ENCODE results near the gene NTN3. TPM values are rescaled to one million over a fixed set of nuclear protein-coding genes. Genes with fewer than 3 reads are reported as not detected.

NTN3 gene
- total and polyA plus RNA-seq, 2 of the 4 experiments (the other 2 are of a cell fraction), result 0.18 to 0.38 TPM

DNA sequence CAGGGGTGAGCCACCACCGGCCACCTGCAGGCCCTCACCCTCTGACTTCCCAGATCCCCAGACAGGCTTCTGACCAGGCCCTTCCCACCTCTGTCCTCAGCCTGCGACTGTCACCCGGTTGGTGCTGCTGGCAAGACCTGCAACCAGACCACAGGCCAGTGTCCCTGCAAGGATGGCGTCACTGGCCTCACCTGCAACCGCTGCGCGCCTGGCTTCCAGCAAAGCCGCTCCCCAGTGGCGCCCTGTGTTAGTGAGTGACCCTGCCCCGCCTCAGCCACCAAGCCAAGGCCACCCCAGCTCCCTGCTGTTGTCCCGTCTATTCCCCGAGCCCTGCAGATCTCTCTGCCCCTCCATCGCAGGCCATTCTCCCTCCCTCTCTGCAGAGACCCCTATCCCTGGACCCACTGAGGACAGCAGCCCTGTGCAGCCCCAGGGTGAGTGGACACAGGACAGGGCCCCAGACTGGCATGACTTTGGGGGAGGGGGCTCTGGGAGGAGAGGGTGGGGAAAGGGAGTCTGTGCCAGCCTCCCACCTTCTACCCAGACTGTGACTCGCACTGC lies 1.9 kb downstream of the NTN3 start:
- H3K9ac ChIP-seq (ENCODE audit: low read depth, low read length), result no peak overlapping the region
- POLR2A ChIA-PET (ENCODE audit: unreplicated experiment), result no interaction called here
- WGBS, 2 experiments (ENCODE audit: extremely low coverage in 2 of 2, insufficient read length in 1 of 2), result 88% methylated on average over 4 of the region's 14 CpGs; no CpG with 5 or more reads in 1 of the 2 experiments
- no peaks in the 10 kb centered on the region for H3K9me3 ChIP-seq (ENCODE audit: control insufficient read depth, insufficient read depth, low read length)
- no peak overlapping the region for H2BK120ac ChIP-seq (ENCODE audit: low read depth, low read length)
- H3K18ac ChIP-seq (ENCODE audit: low read depth, low read length), result no peak overlapping the region
- peaks cover 21% of the 10 kb centered on the region for H4K20me1 ChIP-seq (ENCODE audit: insufficient read depth, low read length)
- H3K56ac ChIP-seq (ENCODE audit: extremely low read depth, insufficient read depth, low read length), result no peak overlapping the region
- H3K36me3 ChIP-seq (ENCODE audit: control insufficient read depth, insufficient read depth, low read length), result no peaks in the 10 kb centered on the region
- H3K4me3 ChIP-seq (ENCODE audit: insufficient read depth, low read depth, low read length), result no peak overlapping the region
- H3K14ac ChIP-seq (replicated peaks; ENCODE audit: low read depth, low read length), result no peak overlapping the region
- no peak overlapping the region for H2BK20ac ChIP-seq (ENCODE audit: low read depth, low read length)
- BruUV-seq (replicated peaks), result no TSS peak
- CTCF ChIA-PET, result no interaction called here
- H3K4me2 ChIP-seq (ENCODE audit: low read depth, low read length), result peak overlapping the region; percentile 68; the same call in 1 of the 2 replicates
- H4K5ac ChIP-seq (ENCODE audit: low read depth, low read length), result no peak overlapping the region
- TF ChIP-seq RFX5 (IDR thresholded peaks at IDR 0.05; ENCODE audit: low read depth, low read length) (no peak), POLR2A (IDR thresholded peaks at IDR 0.05; ENCODE audit: low read depth, low read length) (no peak), RAD21 (IDR thresholded peaks at IDR 0.05; ENCODE audit: low read length) (no peak), MAZ (IDR thresholded peaks at IDR 0.05; ENCODE audit: borderline replicate concordance, low read depth, low read length) (no peak), CEBPB (IDR thresholded peaks at IDR 0.05; ENCODE audit: low read depth, low read length) (no peak), SMC3 (IDR thresholded peaks at IDR 0.05; ENCODE audit: low read depth, low read length) (no peak), NFE2L2 (IDR thresholded peaks at IDR 0.05; ENCODE audit: low read depth, low read length) (no peak), MXI1 (IDR thresholded peaks at IDR 0.05; ENCODE audit: borderline replicate concordance, low read depth, low read length) (no peak), FOS (IDR thresholded peaks at IDR 0.05; ENCODE audit: low read depth, low read length) (no peak), CHD1 (IDR thresholded peaks at IDR 0.05; ENCODE audit: low read depth, low read length) (no peak), MAFK (IDR thresholded peaks at IDR 0.05; ENCODE audit: low read depth, low read length) (no peak), BHLHE40 (IDR thresholded peaks at IDR 0.05; ENCODE audit: low read depth, low read length) (no peak), RCOR1 (IDR thresholded peaks at IDR 0.05; ENCODE audit: insufficient replicate concordance, low read length) (no peak)
- TF ChIP-seq, protein P1, sequence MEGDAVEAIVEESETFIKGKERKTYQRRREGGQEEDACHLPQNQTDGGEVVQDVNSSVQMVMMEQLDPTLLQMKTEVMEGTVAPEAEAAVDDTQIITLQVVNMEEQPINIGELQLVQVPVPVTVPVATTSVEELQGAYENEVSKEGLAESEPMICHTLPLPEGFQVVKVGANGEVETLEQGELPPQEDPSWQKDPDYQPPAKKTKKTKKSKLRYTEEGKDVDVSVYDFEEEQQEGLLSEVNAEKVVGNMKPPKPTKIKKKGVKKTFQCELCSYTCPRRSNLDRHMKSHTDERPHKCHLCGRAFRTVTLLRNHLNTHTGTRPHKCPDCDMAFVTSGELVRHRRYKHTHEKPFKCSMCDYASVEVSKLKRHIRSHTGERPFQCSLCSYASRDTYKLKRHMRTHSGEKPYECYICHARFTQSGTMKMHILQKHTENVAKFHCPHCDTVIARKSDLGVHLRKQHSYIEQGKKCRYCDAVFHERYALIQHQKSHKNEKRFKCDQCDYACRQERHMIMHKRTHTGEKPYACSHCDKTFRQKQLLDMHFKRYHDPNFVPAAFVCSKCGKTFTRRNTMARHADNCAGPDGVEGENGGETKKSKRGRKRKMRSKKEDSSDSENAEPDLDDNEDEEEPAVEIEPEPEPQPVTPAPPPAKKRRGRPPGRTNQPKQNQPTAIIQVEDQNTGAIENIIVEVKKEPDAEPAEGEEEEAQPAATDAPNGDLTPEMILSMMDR (conservative IDR thresholded peaks at IDR 0.05; ENCODE audit: low read depth, low read length), result no peak
- TF ChIP-seq, protein P2, sequence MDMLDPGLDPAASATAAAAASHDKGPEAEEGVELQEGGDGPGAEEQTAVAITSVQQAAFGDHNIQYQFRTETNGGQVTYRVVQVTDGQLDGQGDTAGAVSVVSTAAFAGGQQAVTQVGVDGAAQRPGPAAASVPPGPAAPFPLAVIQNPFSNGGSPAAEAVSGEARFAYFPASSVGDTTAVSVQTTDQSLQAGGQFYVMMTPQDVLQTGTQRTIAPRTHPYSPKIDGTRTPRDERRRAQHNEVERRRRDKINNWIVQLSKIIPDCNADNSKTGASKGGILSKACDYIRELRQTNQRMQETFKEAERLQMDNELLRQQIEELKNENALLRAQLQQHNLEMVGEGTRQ (IDR thresholded peaks at IDR 0.05; ENCODE audit: low read depth, low read length), result no peak
- TF ChIP-seq, protein P3, sequence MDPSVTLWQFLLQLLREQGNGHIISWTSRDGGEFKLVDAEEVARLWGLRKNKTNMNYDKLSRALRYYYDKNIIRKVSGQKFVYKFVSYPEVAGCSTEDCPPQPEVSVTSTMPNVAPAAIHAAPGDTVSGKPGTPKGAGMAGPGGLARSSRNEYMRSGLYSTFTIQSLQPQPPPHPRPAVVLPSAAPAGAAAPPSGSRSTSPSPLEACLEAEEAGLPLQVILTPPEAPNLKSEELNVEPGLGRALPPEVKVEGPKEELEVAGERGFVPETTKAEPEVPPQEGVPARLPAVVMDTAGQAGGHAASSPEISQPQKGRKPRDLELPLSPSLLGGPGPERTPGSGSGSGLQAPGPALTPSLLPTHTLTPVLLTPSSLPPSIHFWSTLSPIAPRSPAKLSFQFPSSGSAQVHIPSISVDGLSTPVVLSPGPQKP (IDR thresholded peaks at IDR 0.05; ENCODE audit: borderline replicate concordance, low read depth, low read length), result no peak
- peak overlapping the region; percentile 33 for H2AFZ ChIP-seq (replicated peaks; ENCODE audit: low read length, poor library complexity)
- intact Hi-C loops (cut with micrococcal nuclease), result no loop called here
- peak overlapping the region; percentile 17 for H2AK9ac ChIP-seq (replicated peaks; ENCODE audit: low read depth, low read length, poor library complexity)
- dilution Hi-C loops (cut with HindIII; ENCODE audit: low sequenced_read_pairs, unreplicated experiment), result no loop called here
- no peak overlapping the region for H4K91ac ChIP-seq (ENCODE audit: insufficient read depth, low read depth, low read length)
- ATAC-seq (ENCODE audit: low read depth) (no peak), DNase-seq (no peak)
- peaks cover 21% of the 10 kb centered on the region for H3K4me1 ChIP-seq (ENCODE audit: control insufficient read depth, insufficient read depth, low read length)
- no peak overlapping the region for H3K4ac ChIP-seq (ENCODE audit: low read depth, low read length)
- H2AK5ac ChIP-seq (ENCODE audit: low read depth, low read length), result peak overlapping the region; percentile 23; the same call in 1 of the 2 replicates
- H3K9me1 ChIP-seq (ENCODE audit: insufficient read depth, low read length), result peaks cover 3% of the 10 kb centered on the region; the same call in 1 of the 2 replicates
- no peak overlapping the region for H2BK5ac ChIP-seq (ENCODE audit: low read depth, low read length, poor library complexity, severe bottlenecking)
- H3K27ac ChIP-seq (ENCODE audit: insufficient read depth, low read length), result no peak overlapping the region
- no peak overlapping the region for H2BK15ac ChIP-seq (ENCODE audit: low read depth, low read length)
- peaks cover 10 to 45% of the 10 kb centered on the region in 2 experiments; a peak in 2 of 4 replicates for H3K79me1 ChIP-seq (ENCODE audit: low read depth in 1 of 2, low read length in 2 of 2)
- H3K27me3 ChIP-seq (ENCODE audit: control insufficient read depth, insufficient read depth, low read length), result no peaks in the 10 kb centered on the region; the same call in 1 of the 2 replicates
- no peak overlapping the region for H4K8ac ChIP-seq (ENCODE audit: low read depth in 2 of 2, low read length in 2 of 2)
- in situ Hi-C loops (cut with MboI; ENCODE audit: low sequenced_read_pairs), result no loop called here
- H3K23ac ChIP-seq (ENCODE audit: low read depth, low read length), result no peak overlapping the region

Measured in IMR-90 (cell line).